Bladder microvascular endothelial cell (primary cell): ENCODE results near the gene ZNF770. TPM values are rescaled to one million over a fixed set of nuclear protein-coding genes. Genes with fewer than 3 reads are reported as not detected.

Source experiments
- total RNA-seq: library from RNA; depleted of rRNA; stranded (reverse); fragments of >200 nt; gene quantifications from 2 replicates; pipeline ENCODE4 v1.2.3, GENCODE V29; 2014

The ZNF770 gene
- total RNA-seq = 14.7 and 38.3 TPM in 2 replicates

GRCh38 chr15:34988027-34988902 lies at the start of gene ZNF770:
ZNF770 (minus strand) TSS chr15:34988287; CDS start chr15:34983434, 4,853 bp downstream.

GRCh38 chr15:34969340-34970097 lies 18.6 kb downstream of the ZNF770 start, which contains the start of gene AQR:
AQR (minus strand) TSS chr15:34969742; CDS start chr15:34969613, 129 bp downstream.

Other genes with a start within 250 kb of the ZNF770 start
- not detected in 2 replicates for gene GJD2, start 233.3 kb downstream of the ZNF770 start, total RNA-seq
- 0.49 TPM in 1 of 2 replicates, not detected in the other for gene ACTC1, start 192.7 kb downstream of the ZNF770 start, total RNA-seq
- 13.0 and 29.9 TPM in 2 replicates for gene AQR, start 18.5 kb downstream of the ZNF770 start, total RNA-seq
- gene NANOGP8, start 97.0 kb upstream of the ZNF770 start, total RNA-seq = not detected in 2 replicates